Hepatic stellate cell (primary cell): Measurements from ENCODE around the gene TBRG1.

Source experiments
- DNase-seq: peaks from one replicate; pipeline ENCODE4 v3.0.0; 2011; ENCODE audit warnings: low spot score

TBRG1 gene

DNA sequence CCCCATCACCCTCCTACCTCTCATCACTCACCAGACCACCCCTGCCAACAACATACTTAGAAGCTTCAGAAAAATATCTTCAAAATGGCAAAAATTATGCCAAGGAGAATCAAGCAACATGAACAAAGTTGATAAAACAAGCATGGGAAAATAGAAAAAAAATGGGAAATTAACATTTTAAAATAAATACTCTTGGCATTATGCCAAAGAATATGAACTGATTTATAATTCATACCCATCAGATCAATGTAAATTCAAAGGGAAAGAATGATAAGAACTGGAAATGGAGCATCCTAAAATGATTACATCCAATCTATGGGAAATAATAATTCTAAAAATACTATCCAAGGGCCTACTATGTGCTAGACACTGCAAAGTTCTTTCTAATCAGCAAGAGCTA is 38.9 kb downstream of the TBRG1 start:
- no peak for DNase-seq

DNA sequence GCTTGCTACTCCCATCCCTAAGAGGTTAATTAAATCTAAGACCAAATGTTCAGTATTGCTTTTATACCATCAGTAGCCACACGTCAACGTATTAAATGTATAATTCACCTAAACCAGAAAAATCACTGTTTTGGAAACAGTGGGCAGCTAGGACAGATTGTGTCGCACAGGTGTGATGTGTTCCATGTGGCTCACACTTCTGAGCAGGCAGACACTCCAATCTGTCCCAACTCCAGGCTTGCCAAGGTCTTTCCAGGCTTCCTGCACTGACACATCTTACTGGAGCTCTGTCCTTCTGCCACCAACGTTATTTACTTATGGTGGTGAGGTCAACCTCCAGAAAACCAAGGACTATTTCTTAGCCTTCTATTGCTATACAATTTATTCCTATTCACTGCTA is 39.4 kb downstream of the TBRG1 start:
- DNase-seq, result no peak

DNA sequence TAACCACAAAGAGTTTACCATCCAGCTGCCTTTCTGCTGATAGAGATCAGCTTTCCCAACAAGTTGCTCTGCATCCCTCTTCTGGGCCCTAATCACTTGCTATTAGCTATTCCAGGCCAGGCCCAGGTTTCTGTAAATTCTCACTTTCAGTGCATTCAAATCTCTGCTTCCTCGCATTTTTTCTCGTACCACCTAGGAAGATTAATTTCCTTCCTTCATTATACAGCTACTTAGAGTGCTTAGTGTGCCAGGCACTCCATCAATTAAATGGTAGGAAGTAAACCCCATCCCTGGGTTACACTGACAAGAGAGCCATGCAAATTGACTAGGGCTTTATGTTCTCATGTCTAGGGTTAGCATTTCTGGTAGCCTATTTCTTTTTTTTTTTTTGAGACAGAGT is 41.2 kb downstream of the TBRG1 start:
- no peak for DNase-seq

DNA sequence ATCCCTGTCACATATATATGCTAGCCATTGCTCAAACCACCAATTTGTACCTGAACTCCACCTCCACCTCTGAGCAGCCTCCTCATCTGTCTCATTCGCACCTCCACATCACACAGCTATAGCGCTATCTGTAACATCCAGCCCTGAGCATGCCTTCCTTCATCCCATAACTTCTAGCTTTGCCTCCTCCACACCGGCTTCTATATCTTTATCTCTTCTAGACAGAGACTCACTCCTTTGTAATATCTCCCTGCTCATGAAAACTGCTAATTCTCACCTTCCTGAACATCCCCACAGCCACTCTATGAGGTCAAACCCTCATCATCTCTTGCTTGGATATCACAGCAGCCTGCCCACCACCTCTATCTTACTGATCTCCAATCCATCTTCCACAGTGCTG is 44.9 kb downstream of the TBRG1 start:
- no peak for DNase-seq

DNA sequence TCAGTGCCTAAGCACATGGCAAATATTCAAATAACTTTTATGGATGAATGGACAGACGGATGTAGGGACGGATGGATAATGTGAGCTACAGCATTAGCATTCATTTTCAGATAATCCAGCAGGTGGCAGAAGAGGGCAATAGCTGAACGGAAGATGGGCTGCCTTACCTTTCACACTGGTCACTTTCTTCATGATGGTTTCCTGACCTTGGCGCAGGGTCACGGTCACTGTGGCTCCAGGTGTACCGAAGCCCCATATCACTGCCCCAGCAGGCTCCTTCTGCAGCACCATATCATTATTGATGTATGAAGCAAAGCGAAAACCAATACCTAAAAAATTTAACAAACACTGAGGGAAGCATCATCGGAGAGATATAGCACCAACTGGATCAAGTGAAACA is 46.5 kb downstream of the TBRG1 start:
- DNase-seq, result peak; percentile 64

DNA sequence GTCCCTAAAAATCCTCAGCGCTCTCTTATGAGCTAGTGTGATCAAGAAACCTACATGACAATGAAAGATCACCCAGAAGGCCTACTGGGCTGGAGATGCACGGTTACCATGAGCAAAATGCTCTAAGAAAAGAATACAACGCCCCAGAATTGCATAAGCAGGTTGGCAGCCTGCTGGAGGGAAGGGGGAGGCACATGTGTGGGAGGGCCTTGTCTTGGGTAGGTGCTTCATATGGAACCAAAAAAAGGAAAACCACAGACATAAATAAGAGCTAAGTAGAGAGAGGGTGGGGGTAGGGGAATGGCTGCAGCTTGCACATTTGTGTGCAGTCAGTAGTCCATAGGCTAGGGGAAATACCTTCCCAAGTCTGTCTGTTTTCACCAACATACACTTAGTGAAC is 48.1 kb downstream of the TBRG1 start:
- no peak for DNase-seq

DNA sequence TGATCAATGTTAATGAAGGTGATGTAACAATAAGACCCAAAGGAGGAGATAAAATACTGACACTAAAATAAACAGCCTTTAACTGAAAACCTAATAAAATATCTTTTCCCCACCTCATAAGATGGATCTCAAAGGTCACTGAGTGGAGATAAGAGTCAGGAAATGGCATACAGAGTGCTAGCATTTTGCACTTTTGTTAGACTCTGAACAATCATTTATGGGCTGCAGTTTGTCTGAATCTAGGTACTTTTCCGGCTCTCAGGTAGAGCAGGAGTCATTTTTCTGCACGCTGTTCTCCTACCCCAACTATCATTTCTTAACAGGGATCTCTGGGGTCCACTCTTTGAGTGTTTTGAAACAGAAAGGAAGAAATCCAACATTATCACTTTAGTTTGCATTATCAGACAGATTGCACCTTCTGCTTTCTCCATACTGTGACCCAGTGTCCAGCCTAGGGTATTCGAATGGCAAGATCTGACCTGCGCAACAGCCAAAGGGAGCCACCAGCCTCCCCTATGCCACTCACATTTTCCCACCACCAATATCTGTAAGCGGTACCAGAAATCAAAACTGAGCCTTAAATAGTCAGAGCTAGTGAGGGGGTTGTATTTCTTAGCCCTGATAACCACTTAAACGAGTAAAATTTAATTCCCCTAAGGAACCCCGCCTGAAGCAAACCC is 50.0 kb downstream of the TBRG1 start:
- no peak for DNase-seq

DNA sequence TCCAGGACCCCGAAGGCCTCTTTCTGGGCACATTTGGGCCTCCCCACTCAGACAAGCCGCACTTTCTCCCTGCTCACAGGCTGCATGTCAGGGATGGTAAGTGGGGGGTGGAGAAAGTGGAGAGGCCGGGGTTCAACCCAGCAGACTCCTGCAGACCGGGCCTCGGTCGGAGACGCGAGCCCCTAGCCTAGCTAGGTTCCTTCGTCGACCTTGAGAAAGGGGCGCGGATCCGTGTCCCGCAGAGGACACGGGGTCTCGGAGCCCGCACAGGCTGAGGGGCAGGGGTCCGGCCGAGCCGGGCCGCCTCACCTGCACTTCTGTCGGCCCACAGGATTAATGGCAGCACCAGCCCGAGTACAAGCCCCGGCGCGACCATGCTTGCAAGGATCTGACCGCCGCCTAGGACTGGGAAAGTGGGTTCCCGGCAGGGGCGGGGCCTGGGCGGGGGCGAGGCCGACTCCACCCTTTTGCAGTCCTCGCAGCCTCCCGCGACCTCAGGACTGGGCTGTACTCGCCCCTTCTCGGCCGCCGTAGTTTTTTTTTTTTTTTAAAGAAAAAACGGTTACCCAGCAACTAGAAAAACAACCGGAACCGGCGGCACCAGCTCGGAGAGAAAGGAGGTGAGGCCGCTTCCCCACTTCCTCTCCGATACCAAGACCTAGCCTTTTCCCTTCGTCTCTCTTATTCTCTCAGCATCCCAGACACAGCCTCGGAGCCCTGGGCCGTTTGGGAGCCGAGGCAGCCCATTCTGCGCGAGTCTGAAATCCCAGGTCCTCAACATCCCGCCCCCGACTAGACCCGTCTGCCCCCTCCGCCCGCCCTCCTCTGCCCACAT is 50.9 kb downstream of the TBRG1 start, which contains the start of the genes SIAE and SPA17:
Gene SIAE, minus strand, starts transcription at position 407 of the 835 bp plus-strand sequence. Its CDS starts 31 bp downstream, at position 376.
Gene SPA17, plus strand, starts transcription at position 572 of the 835 bp plus-strand sequence. CDS start 1,361 bp downstream, outside the sequence.
- peak; percentile 95 for DNase-seq

DNA sequence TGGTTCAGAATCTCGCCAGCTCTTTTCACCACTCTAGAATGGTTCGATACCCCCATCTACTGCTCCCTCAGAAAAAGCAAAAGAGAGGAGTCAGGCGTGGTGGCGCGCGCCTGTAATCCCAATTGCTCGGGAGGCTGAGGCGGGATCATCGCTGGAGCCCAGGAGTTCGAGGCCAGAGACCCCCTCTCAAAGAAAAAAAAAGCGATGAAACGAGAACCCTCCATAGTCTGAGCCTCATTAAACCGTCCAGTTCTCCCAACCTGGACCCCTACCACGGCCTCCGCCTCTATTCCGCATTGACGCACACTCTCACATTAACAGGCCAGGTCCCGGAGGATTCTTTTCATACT is 51.5 kb downstream of the TBRG1 start:
- DNase-seq, result no peak

DNA sequence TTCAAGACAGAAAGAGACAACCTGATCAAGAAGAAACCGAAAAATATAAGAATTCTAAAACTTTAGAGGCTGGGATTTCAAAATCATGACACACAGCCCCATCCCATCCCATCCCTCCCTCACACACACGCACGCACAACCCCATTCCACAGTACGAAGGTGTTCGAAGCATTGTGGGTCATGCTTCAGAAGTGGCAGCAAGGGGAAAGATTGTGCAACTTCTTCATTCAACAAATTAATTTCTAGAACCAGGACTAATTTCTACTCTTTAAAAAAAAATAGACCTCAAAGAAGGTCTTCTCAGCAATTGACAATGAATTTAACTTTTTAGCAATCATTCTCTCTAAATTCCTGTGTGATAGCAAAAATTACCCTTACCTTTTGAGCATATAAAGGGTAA is 51.9 kb downstream of the TBRG1 start:
- no peak for DNase-seq

DNA sequence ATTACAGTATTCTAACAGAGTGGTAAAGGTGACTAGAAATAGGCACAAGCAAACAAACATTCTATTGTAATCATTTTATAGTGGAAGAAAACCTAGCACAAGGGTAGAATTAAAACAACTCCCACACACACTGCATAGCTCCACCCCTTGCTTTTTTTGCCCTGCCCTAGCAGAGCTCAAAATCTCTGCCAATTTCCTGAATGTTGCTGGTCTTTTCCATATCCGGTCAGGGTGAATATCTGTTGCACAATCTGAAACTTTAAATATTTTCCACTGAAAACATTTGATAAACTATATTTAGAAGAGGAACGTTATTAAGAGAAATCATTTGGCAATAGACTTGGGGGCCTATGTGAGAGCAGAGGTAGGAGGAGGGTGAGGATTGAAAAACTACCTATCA is 53.7 kb downstream of the TBRG1 start:
- peak; percentile 65 for DNase-seq

DNA sequence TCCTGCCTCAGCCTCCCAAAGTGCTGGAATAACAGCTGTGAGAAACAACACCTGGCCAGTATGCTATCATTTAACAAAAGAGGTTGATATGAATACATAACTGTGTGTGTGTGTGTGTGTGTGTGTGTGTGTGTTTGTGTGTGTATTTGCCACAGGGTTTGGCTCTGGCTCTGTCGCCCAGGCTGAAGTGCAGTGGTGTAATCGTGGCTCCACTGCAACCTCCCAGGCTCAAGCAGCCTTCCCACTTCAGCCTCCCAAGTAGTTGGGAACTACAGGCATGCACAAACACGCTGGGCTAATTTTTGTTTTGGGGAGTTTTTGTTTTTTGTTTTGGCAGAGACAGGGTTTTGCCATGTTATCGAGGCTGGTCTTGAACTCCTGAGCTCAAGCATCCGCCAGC is 55.8 kb downstream of the TBRG1 start:
- no peak for DNase-seq

DNA sequence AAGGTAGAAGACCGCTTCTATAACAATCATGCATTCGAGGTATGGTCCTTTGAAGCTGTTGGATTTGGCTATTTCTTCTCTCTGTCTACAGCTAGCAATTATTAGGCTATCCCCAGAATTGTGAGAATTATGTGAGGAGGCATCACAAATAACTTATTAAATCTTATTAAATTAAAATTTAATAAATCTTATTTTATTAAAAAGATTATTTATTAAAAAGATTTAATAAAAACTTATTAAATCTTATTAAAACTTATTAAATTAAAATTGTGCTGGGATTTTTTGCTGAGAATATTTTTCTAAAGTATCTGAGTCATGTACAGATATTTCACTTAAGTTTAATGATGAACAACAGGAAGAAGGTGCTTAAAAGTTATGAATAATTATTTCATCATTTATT is 58.8 kb downstream of the TBRG1 start:
- no peak for DNase-seq

DNA sequence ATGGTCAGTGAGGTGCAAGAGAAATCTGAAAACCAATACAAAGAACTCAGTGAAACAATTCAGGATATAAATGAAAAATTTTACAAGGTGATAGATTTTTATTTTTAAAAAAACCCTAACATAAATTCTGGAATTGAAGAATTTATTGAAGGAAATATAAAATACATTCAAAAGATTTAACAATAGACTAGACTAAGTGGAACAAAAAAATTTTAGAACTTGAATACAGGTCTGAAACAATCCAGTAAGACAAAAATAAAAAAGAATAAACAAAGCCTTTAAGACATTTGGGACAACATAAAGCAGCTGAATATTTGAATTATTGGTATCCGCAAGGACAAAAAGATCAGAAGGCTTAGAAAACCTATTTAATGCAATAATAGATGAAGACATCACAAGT is 59.8 kb downstream of the TBRG1 start:
- DNase-seq, result no peak
